Ecto neural progenitor cell (in vitro differentiated cells): Measurements from ENCODE around the gene KLHL22.
A peak's percentile ranks its signal among the peaks of the same experiment; 100 is the strongest.

ENCODE experiments used
- DNase-seq: peaks from one replicate; pipeline ENCODE4 v3.0.0-alpha.2; 2018; ENCODE audit warnings: low spot score

Gene KLHL22

GRCh38 chr22:20446383-20446970 is 49.1 kb downstream of the KLHL22 start:
- no peak for DNase-seq

GRCh38 chr22:20444325-20444724 is 51.3 kb downstream of the KLHL22 start:
- DNase-seq: no peak

GRCh38 chr22:20442485-20443284 is 52.9 kb downstream of the KLHL22 start:
- DNase-seq: no peak

GRCh38 chr22:20441631-20442484 is 53.7 kb downstream of the KLHL22 start:
- peak; percentile 42 for DNase-seq

GRCh38 chr22:20440637-20441591 is 54.7 kb downstream of the KLHL22 start:
- DNase-seq: peak; percentile 35

GRCh38 chr22:20439928-20440575 is 55.5 kb downstream of the KLHL22 start:
- peak; percentile 34 for DNase-seq

GRCh38 chr22:20439556-20439927 is 56.1 kb downstream of the KLHL22 start:
- DNase-seq: no peak

- DNase-seq: peak; percentile 53
Measured at GRCh38 chr22:20438678-20439492, 56.7 kb downstream of the KLHL22 start.

- DNase-seq: no peak
Measured at GRCh38 chr22:20438427-20438677, 57.2 kb downstream of the KLHL22 start.

- peak; percentile 74 for DNase-seq
Measured at GRCh38 chr22:20437613-20438426, 57.8 kb downstream of the KLHL22 start, which contains the start of gene SCARF2. TSS of gene SCARF2 (minus strand) at chr22:20437825. CDS start at chr22:20437754, 71 bp downstream.

- DNase-seq: peak; percentile 60
Measured at GRCh38 chr22:20436768-20437612, 58.6 kb downstream of the KLHL22 start.

GRCh38 chr22:20436307-20436767 is 59.3 kb downstream of the KLHL22 start:
- DNase-seq: peak; percentile 76

GRCh38 chr22:20435436-20436306 is 59.9 kb downstream of the KLHL22 start:
- DNase-seq: peak; percentile 45

GRCh38 chr22:20434773-20435172 is 60.8 kb downstream of the KLHL22 start:
- DNase-seq: peak; percentile 41

- DNase-seq: no peak
Measured at GRCh38 chr22:20434264-20434751, 61.3 kb downstream of the KLHL22 start.

- DNase-seq: no peak
Measured at GRCh38 chr22:20433686-20434241, 61.8 kb downstream of the KLHL22 start.

- no peak for DNase-seq
Measured at GRCh38 chr22:20433191-20433590, 62.4 kb downstream of the KLHL22 start.
